ENCODE data around the gene SEMA4C.
"Not testable (repeated sequence)": the region's sequence is repeated elsewhere in the genome, so short reads cannot be mapped to it uniquely, and the experiment has no call there.

SEMA4C gene

DNA sequence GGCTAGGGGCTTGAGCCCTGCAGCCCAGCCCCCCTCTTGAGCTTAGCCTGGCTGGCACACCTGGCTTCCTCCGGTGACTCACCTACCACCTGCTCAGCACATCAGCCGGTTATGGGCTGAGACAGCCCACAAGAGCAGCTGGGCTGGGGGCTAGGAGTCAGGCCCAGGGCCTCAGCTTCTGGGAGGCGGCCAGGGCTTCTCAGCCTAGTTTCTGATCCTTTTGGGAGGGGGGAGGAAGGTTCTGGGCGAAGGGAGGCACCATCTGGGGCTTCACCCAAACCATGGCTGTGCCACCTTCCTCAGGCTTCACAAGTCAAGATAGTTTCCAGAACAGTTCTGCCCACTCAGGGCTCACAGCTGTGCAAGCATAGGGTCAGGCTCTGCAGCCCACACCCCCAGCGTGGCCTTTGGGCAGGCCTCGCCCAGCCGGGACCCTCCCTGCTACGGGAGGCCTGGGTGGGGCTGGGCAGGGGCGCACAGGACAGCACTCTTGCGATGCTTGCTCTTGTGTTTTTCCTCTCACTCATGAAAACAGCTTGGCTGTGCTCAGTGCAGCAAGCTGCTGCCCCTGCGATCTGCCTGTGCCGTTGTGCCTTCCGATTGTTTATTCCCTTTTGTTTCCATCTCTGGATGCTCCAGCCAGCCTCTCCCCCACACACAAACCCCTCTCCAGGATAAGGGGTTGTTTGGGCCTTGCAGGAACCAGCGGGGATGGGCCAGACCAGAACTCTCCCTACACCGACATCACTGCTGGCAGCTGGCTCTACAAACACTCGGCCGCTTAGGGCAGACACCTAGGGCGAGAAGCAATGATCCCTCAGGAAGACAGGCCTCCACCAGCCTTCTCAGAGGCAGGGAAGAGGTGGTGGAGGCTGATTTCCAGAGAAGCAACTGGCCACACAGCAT, 26.1 kb upstream of the SEMA4C start:
- no peak for DNase-seq

GRCh38 chr2:96895032-96895745, 25.3 kb upstream of the SEMA4C start:
- no peak for DNase-seq

DNA sequence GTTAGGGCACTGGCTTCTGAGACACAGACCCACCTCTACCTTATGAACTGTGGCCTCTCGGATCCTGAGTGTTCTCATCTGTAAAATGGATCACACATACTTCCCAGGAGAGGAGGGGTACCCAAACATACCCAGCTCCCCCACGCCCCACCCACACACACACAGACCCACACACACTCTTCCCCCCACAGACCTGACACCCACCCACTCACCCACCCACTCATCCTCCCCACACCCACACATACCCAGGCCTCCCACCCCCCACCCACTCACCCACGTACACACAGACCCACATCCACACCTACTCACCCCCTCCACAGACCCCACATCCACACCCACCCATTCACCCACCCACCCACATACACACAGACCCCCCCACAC, 24.3 kb upstream of the SEMA4C start:
- DNase-seq, result no peak

- DNase-seq, result no peak
These were observed 23.6 kb upstream of the SEMA4C start for GRCh38 chr2:96893289-96894150.

- DNase-seq, result no peak
These were observed 21.9 kb upstream of the SEMA4C start for GRCh38 chr2:96891591-96892333.

DNA sequence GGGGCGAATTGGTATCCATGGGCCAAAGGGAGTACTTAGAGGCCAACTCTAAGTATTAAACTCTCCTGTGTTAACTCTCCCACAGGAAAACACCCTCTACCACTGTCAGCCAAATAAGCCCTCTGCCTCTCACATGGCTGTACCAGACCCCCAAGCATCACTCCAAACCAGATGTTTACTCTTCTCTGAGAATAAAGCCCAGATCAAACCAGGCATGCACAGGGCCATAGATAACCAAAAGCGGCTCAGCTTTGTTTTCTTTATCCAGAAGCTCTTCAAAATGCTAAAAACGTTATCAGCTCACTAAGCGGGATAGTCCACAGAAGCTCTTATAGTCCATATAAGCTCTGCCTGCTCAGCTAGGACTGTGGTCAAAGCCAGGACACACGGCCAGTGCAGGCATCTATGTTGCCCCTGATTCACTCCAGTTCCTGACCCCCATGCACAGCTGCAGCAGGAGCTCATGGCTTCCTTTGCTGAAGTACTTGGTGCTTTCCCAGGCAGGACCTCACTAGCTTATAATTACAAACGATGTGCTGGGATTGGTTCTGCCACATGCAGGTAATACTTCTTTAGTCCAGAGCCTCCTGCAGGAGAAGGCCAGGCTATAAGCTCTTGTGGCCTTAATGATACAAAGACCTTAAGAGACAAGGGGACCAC, 21.0 kb upstream of the SEMA4C start:
- DNase-seq, result no peak

DNA sequence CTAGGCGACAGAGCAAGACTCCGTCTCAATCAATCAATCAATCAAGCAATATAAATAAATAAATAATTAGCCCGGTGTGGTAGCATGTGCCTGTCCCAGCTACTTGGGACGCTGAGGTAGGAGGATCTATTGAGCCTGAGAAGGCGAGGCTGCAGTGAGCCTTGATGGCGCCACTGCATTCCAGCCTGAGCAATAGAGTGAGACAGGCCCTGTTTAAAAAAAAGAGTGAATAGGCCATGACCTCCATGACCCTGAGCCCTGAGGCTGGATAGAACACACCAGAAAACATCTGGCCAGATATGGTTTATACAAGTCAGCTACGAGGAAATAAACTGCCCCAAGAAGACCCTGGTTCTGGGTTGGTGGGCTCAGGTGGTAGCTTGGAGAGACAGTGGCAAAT, 20.4 kb upstream of the SEMA4C start:
- DNase-seq, result no peak

GRCh38 chr2:96889502-96889901, 19.6 kb upstream of the SEMA4C start:
- DNase-seq, result not testable (repeated sequence)

GRCh38 chr2:96888072-96889011, 18.5 kb upstream of the SEMA4C start:
- DNase-seq, result no peak

GRCh38 chr2:96887493-96888012, 17.7 kb upstream of the SEMA4C start:
- no peak for DNase-seq

DNA sequence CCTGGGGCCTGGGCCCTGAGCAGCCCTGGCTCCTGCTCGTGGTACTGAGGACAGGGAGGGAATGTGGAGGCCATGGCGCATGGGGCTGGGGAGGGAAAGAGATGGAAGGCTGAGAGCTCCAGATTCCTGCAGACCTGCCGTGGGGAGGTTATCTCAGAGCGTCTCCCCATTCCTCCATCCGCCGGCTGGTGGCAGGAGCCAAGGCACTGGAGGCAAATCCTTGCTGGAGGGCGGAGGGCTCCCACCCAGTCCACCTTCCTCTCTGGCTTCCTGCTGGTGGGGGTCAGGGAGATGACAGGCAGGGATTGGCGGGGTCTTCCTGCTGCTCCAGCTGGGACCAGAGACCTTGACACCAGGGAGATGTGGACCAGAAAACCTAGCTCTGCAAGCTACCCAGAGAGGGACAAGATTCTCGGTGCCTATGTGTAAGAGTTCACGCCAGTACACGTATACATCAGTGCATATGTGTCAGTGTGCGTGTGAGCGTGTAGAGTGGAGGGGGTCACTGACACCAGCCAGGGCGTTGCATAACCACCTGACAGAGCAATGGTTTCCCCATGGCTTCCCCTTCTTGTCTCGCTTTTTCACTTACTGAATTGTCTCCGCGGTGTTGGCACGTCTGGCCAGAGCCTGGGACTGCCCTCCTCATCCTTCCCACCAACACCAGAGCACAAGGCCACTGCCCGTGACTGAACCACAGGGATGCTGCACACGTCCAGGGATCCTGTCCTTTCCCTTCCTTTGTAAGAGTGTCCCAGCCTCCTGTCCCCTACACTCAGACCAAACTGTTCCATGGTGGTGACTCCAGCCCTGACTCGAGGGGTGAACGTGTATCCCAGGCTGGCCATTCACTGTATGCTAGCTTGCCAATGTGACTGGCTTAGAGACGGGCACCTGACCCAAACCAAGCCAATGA, 15.8 kb upstream of the SEMA4C start:
- DNase-seq, result no peak

GRCh38 chr2:96884299-96885094, 14.6 kb upstream of the SEMA4C start:
- DNase-seq, result no peak

DNA sequence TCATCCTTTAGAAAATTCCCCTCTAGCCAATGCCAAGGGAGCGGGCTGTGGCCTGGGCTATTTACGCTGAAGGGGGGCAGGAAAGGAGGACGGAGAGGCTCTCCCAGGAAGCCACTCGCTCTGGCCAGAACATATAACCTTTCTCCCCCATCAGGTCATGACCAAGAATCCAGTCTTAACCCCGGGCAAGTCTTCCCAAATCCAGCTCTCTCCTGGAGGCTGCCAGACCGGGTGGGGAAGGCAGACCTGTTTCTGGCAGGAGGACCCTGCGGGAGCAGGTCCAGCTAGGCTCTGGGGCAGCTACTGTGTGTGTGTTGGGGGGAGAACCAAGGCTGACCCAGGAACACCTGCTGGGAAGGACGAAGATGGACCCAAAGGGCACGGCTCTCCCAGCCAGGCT, 13.4 kb upstream of the SEMA4C start:
- no peak for DNase-seq

DNA sequence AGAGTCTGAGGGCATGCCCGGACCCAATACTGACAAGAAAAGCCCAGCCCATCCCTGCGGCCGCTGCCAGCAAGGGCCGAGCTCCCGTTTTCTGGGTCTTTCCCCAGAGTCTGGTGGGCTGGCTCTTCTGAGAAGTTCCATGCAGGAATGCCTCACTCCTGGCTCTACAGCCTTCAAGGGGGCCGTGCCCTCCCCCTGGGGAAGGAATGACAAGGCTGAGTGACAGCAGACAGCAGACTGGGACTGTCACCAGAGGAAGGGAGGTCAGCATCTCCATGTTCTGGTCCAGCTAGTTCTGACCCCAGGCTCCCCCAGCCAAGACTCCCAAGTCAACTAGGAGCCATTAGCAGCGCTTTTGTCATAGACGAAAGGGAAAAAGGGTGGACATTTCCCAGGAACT, 13.0 kb upstream of the SEMA4C start:
- no peak for DNase-seq

DNA sequence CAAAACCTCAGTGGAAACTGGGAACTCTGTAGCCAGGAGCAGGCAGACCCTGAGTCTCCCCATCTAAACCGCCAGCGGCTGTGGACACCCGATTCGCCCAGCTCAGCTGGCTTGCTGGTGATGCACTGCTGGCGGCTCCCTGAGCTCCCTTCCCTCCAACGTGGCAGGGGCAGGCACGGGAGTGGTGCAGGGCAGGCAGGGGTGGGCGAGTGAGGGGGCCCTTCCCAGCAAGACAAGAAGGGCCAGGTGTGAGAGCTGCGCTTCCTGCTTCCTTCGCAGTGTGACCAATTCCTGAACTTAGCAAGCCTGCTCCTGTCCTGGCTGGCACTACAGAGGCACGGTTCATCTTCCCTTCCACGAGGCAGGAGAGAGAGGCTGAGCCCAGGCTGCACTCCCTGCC, 12.3 kb upstream of the SEMA4C start:
- DNase-seq, result no peak

- no peak for DNase-seq
These were observed 11.7 kb upstream of the SEMA4C start for GRCh38 chr2:96881349-96882195.

DNA sequence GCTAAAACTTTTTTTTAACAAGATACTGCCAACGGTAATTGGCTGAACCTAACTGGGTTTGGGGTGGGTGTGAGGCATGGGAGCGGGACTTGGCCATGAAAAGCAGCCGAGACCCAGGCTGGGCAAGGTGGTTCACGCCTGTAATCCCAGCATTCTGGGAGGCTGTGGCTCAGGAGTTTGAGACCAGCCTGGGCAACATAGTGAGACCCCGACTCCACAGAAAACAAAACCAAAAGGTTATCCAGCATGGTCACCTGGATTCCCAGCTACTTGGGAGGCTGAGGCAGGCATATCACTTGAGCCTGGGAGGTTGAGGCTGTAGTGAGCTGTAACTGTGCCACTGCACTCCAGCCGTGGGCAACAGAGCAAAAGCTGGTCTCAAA, 11.0 kb upstream of the SEMA4C start:
- DNase-seq, result no peak
